ENCODE results near the gene EFNA5.

DNA sequence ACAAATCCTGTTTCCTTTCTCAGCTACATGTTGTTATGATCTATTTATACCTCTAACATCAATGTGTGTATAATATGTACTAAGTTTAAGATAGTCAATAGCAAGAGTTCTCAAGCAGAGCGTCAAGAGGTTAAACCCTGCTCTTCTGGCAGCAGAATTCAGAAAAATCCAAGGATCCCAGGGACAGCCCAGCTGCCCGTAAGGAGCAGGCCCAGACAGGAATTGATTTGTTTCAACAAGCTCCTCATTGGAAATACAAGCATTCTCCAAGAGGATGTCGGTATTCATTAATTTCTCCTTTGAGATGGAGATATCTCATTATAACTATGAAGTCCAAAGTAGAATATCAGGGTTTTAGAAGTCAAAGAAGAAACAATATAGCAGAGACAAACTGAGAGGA lies 14.9 kb downstream of the EFNA5 start:
- no peak for TF ChIP-seq EP300 (IDR thresholded peaks at IDR 0.05)
- TF ChIP-seq, protein P1, sequence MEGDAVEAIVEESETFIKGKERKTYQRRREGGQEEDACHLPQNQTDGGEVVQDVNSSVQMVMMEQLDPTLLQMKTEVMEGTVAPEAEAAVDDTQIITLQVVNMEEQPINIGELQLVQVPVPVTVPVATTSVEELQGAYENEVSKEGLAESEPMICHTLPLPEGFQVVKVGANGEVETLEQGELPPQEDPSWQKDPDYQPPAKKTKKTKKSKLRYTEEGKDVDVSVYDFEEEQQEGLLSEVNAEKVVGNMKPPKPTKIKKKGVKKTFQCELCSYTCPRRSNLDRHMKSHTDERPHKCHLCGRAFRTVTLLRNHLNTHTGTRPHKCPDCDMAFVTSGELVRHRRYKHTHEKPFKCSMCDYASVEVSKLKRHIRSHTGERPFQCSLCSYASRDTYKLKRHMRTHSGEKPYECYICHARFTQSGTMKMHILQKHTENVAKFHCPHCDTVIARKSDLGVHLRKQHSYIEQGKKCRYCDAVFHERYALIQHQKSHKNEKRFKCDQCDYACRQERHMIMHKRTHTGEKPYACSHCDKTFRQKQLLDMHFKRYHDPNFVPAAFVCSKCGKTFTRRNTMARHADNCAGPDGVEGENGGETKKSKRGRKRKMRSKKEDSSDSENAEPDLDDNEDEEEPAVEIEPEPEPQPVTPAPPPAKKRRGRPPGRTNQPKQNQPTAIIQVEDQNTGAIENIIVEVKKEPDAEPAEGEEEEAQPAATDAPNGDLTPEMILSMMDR (IDR thresholded peaks at IDR 0.05) = no peak
- TF ChIP-seq POLR2A (IDR thresholded peaks at IDR 0.05) = no peak

All from suprapubic skin (tissue), 3 donors.